Breast epithelium (tissue), 3 donors: ENCODE measurements around the gene APBB2.

Source experiments
- POLR2A ChIP-seq: fragments of 450-650 bp; IDR thresholded peaks from one replicate; pipeline ENCODE4 v1.6.1; 2016; ENCODE audit warnings: antibody characterized with exemption, mild to moderate bottlenecking, moderate library complexity
- TF ChIP-seq, protein P1 (sequence below), 3 donors: fragments of 450-650 bp; IDR thresholded peaks; one replicate each; pipeline ENCODE4 v1.5.1; 2016 to 2017; ENCODE audit warnings: antibody characterized with exemption in 3 of 3, mild to moderate bottlenecking in 3 of 3, moderate library complexity in 3 of 3

DNA sequence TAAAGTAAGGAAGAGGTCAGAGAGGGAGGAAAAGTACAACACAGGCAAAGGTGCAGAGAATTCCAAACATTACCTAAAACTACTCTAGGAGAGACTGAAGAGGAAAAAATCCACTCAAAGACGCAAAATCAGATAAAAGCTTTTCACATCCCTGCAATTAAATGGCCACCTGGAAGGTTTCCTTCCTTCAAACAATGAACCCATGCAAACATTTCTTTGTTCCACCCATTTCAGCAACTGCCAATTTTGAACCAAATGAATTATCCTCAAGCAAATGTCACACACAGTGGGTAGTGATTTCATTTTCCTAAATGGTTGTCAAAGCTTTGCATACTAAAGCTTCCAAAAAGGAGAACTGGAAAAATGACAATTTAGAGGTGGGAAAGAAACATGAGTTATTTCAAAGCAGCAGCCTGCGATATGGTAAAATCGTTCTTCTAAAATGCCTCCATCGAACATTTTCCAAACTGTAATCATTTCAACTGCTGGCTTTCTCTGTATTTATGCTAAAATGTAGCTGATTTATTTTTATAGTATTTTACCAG lies 45.0 kb downstream of the APBB2 start:
- TF ChIP-seq POLR2A, result no peak
- TF ChIP-seq, protein P1, sequence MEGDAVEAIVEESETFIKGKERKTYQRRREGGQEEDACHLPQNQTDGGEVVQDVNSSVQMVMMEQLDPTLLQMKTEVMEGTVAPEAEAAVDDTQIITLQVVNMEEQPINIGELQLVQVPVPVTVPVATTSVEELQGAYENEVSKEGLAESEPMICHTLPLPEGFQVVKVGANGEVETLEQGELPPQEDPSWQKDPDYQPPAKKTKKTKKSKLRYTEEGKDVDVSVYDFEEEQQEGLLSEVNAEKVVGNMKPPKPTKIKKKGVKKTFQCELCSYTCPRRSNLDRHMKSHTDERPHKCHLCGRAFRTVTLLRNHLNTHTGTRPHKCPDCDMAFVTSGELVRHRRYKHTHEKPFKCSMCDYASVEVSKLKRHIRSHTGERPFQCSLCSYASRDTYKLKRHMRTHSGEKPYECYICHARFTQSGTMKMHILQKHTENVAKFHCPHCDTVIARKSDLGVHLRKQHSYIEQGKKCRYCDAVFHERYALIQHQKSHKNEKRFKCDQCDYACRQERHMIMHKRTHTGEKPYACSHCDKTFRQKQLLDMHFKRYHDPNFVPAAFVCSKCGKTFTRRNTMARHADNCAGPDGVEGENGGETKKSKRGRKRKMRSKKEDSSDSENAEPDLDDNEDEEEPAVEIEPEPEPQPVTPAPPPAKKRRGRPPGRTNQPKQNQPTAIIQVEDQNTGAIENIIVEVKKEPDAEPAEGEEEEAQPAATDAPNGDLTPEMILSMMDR (IDR thresholded peaks at IDR 0.05), result no peak
